ENCODE results near the gene SHC1.

SHC1 gene

GRCh38 chr1:154936555-154937084, 33.9 kb downstream of the SHC1 start, which contains the start of gene PMVK:
Gene PMVK, minus strand, starts transcription at chr1:154936719. Its CDS starts 34 bp downstream, at chr1:154936685.
- H3K79me2 ChIP-seq (ENCODE audit: insufficient read depth, low read length) = peaks cover 13% of the 10 kb centered on the region
- no peaks in the 10 kb centered on the region for H4K20me1 ChIP-seq (ENCODE audit: low read depth, low read length)
- H2AFZ ChIP-seq (ENCODE audit: low read depth, low read length, severe bottlenecking) = peak within 1 kb of the TSS; percentile 73
- no peaks in the 10 kb centered on the region for H3K27me3 ChIP-seq (ENCODE audit: low read length)
- no peaks in the 10 kb centered on the region for H3K9me3 ChIP-seq (ENCODE audit: insufficient read depth, low read length)
- TF ChIP-seq EZH2phosphoT487 (conservative IDR thresholded peaks at IDR 0.05; ENCODE audit: low read length) (no peak), CTCF (IDR thresholded peaks at IDR 0.05; ENCODE audit: insufficient read depth, low read length, poor library complexity, severe bottlenecking) (peak; percentile 40)
- H3K27ac ChIP-seq (ENCODE audit: low read depth, low read length) = peak within 1 kb of the TSS; percentile 88
- peak within 1 kb of the TSS; percentile 88 for H3K9ac ChIP-seq (ENCODE audit: low read length)
- H3K4me3 ChIP-seq (ENCODE audit: insufficient read depth, low read length, poor library complexity, severe bottlenecking) = peak within 1 kb of the TSS; percentile 79
- no peaks in the 10 kb centered on the region for H3K36me3 ChIP-seq (ENCODE audit: low read length)
- H3K4me2 ChIP-seq (ENCODE audit: low read depth, low read length, poor library complexity, severe bottlenecking) = peak within 1 kb of the TSS; percentile 73
- H3K9me2 ChIP-seq (replicated peaks; ENCODE audit: insufficient read depth, low read length) = no peaks in the 10 kb centered on the region
- peaks cover 15% of the 10 kb centered on the region for H3F3A ChIP-seq (ENCODE audit: insufficient read depth)

- Histone ChIP-seq H3K4me3 (ENCODE audit: insufficient read depth, low read length, poor library complexity, severe bottlenecking) (peak overlapping the region; percentile 79), H3K9ac (ENCODE audit: low read length) (peak overlapping the region; percentile 88), H3K9me3 (ENCODE audit: insufficient read depth, low read length) (no peaks in the 10 kb centered on the region), H2AFZ (ENCODE audit: low read depth, low read length, severe bottlenecking) (peak overlapping the region; percentile 73), H3K4me2 (ENCODE audit: low read depth, low read length, poor library complexity, severe bottlenecking) (peak overlapping the region; percentile 73), H3K27ac (ENCODE audit: low read depth, low read length) (peak overlapping the region; percentile 88), H3K36me3 (ENCODE audit: low read length) (no peaks in the 10 kb centered on the region), H3K9me2 (replicated peaks; ENCODE audit: insufficient read depth, low read length) (no peaks in the 10 kb centered on the region), H4K20me1 (ENCODE audit: low read depth, low read length) (no peaks in the 10 kb centered on the region), H3K79me2 (ENCODE audit: insufficient read depth, low read length) (peaks cover 13% of the 10 kb centered on the region), H3F3A (ENCODE audit: insufficient read depth) (peaks cover 14% of the 10 kb centered on the region), H3K27me3 (ENCODE audit: low read length) (no peaks in the 10 kb centered on the region)
- TF ChIP-seq CTCF (IDR thresholded peaks at IDR 0.05; ENCODE audit: insufficient read depth, low read length, poor library complexity, severe bottlenecking) (no peak), EZH2phosphoT487 (conservative IDR thresholded peaks at IDR 0.05; ENCODE audit: low read length) (no peak)
These were observed 34.6 kb downstream of the SHC1 start for GRCh38 chr1:154935749-154936554.

DNA sequence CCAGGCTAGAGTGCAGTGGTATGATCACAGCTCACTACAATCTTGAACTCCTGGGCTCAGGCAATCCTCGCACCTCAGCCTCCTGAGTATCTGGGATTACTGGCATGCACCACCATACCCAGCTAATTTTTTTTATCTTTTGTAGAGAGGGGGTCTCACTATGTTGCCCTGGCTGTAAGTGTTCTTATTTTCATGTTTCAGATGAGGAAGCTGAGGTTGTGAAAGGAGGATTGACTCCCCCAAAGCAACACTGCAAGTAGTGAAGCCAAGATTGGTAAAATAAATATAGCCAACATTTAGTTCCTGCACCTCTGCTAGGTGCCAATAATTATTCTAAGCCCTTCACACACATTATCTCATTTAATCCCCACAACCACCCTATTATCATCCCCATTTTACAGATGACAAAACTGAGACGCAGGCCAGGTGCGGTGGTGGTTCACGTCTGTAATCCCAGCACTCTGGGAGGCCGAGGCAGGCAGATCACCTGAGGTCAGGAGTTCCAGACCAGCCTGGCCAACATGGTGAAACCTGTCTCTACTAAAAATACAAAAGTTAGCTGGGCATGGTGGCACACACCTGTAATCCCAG, 36.1 kb downstream of the SHC1 start:
- H3K79me2 ChIP-seq (ENCODE audit: insufficient read depth, low read length) = peaks cover 13% of the 10 kb centered on the region
- H3K4me3 ChIP-seq (ENCODE audit: insufficient read depth, low read length, poor library complexity, severe bottlenecking) = no peak overlapping the region
- no peaks in the 10 kb centered on the region for H3K9me3 ChIP-seq (ENCODE audit: insufficient read depth, low read length)
- no peak for TF ChIP-seq EZH2phosphoT487 (conservative IDR thresholded peaks at IDR 0.05; ENCODE audit: low read length)
- no peak for TF ChIP-seq CTCF (IDR thresholded peaks at IDR 0.05; ENCODE audit: insufficient read depth, low read length, poor library complexity, severe bottlenecking)
- no peak overlapping the region for H2AFZ ChIP-seq (ENCODE audit: low read depth, low read length, severe bottlenecking)
- H3K9ac ChIP-seq (ENCODE audit: low read length) = no peak overlapping the region
- H3K27me3 ChIP-seq (ENCODE audit: low read length) = no peaks in the 10 kb centered on the region
- no peaks in the 10 kb centered on the region for H3K36me3 ChIP-seq (ENCODE audit: low read length)
- no peaks in the 10 kb centered on the region for H3K9me2 ChIP-seq (replicated peaks; ENCODE audit: insufficient read depth, low read length)
- H3F3A ChIP-seq (ENCODE audit: insufficient read depth) = peaks cover 10% of the 10 kb centered on the region
- H3K27ac ChIP-seq (ENCODE audit: low read depth, low read length) = no peak overlapping the region
- H3K4me2 ChIP-seq (ENCODE audit: low read depth, low read length, poor library complexity, severe bottlenecking) = no peak overlapping the region
- no peaks in the 10 kb centered on the region for H4K20me1 ChIP-seq (ENCODE audit: low read depth, low read length)
